ENCODE data around the gene PIP4K2C.

PIP4K2C gene

DNA sequence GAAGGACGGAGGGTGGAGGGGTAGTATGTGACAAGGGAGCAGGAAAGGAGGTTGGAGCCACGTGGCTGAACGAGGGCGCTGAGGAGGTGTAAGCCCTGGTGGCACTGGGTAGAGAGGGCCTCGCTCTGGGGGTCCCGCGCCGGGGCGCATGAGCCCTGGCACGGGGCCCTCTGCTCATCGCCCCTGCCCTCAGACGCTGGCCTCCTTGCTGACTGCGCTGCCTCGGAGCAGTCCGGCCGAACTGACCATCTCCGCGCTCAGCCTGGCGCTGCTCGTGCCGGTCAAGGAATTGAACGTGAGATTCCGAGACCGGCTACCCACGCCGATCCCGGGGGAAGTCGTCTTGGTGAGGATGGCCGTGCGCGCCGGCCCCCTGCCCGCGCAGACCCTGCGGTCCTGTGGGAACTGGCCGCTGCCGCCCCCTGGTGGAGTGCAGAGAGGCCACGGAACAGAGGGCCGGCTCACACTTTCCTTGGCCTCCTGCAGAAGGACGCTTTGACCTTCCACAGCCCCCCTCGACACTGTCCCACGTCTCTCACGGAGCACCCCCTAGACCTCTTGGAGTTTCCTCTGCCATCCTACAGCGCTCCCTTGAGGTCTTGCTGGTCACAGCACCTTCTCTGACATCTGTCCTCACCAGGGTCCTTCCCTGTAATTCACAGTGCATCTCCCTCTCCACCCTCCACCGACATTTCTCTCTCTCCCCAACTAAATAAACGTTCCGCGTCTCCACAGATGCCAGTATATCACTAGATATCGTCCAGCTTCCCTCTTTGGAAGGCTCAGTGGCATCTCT lies 30.7 kb downstream of the PIP4K2C start:
- DNase-seq (ENCODE audit: low spot score) = peak; percentile 62

DNA sequence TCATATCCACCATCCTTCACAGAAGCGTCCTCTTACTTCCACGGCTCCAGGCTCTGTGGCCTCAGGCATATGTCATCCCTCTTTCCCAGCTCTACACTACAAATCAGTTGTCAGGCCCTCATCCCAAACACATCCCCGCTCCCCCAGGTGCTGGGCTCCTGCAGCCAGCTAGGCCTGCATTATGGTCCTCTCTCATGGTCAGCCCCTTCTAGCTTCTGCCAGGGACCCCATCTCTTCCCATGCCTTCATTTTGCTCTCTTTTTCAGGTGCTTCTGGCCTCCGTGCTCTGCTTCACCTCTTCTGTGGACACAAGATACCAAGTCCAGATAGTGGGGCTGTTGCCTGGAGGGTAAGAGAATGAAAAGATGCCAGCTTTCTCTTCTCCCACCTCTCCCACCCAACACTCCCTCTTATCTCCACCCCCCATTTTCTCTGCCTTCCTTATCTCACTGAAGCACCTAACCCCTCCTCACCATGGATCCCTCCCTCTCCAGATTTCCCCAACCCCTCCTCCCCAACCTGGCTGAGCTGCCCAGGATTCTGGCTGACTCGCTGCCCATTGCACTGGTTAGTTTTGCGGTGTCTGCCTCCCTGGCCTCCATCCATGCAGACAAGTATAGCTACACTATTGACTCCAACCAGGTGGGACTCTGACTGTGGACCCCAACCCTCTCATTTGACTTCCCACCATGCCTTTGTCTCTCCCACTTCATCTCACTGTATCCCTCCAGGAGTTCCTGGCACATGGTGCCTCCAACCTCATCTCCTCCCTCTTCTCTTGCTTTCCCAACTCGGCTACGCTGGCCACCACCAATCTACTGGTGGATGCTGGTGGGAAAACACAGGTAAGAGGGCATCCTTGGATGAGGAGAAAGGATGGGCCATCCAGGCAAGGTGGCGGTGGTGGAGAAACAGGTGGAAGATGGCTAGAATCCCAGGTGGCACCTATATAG lies 31.6 kb downstream of the PIP4K2C start:
- peak; percentile 1 for DNase-seq (ENCODE audit: low spot score)

DNA sequence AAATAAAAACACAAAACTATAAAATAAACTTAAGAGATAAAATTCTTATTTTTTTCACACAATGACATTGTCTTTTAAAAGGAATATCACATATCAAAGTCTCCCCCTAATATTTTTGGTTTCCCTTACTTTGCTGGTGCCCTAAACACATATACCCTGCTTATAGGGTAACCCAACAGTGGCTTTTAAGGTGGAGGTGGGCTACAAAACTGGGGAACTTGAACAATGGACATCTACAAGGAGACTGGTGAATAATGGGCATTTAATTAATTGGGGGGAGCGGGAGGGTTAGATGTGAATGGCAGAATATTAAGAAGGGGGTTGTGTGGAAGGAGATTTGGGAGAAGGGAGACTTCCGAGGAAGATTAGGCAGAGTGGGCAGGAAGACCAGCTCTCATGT lies 32.4 kb downstream of the PIP4K2C start:
- no peak for DNase-seq (ENCODE audit: low spot score)

DNA sequence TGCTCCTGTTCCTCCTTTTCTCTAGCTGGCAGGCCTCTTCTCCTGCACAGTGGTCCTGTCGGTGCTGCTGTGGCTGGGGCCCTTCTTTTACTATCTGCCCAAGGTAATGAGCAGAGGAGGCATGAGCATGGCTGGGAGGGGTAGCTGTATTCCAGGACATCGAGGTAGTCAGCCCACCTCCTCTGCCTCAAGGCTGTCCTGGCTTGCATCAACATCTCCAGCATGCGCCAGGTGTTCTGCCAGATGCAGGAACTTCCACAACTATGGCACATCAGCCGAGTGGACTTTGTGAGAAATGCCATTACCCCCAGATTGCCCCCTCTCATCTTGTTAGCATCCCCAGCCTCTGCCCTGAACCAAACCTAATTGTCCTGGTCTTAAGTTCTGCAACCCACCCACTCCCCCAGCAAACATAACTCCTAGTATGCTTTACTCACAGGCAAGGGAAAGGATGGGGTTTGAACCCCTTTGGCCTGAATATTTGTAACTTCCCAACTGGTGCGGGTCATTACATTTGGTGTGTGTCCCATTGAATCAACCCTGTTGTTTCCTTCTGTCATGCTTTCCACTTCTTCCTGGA lies 32.9 kb downstream of the PIP4K2C start:
- no peak for DNase-seq (ENCODE audit: low spot score)

DNA sequence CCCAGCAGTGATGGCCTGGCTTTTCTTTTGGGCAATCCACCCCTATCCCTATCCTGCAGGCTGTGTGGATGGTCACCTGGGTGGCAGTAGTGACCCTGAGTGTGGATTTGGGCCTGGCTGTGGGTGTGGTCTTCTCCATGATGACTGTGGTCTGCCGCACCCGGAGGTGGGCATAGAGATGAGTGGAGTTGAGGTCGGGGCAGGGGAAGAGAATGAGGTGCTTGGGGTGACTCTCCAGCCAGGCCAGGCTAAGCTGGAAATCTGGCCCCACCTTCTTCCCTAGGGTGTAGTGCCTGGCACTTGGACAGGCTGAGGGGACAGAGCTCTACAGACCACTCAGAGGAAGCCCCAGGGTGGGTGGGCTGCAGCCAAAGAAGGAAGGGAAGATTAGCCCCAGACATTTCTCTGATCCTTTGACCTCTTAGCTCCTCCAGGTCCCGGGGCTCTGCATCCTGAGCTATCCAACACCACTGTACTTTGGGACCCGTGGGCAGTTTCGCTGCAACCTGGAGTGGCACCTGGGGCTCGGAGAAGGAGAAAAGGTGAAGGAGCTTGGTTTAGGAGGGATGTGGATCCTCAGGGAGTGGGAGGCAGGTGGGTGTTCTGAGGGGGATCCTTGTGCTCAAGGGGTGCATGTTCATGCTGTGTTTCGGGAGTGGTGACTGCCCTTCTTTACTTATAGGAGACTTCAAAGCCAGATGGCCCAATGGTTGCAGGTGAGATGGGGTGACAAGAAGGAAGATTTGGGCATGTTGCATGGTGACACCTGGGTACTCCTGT lies 33.6 kb downstream of the PIP4K2C start:
- DNase-seq (ENCODE audit: low spot score) = no peak

DNA sequence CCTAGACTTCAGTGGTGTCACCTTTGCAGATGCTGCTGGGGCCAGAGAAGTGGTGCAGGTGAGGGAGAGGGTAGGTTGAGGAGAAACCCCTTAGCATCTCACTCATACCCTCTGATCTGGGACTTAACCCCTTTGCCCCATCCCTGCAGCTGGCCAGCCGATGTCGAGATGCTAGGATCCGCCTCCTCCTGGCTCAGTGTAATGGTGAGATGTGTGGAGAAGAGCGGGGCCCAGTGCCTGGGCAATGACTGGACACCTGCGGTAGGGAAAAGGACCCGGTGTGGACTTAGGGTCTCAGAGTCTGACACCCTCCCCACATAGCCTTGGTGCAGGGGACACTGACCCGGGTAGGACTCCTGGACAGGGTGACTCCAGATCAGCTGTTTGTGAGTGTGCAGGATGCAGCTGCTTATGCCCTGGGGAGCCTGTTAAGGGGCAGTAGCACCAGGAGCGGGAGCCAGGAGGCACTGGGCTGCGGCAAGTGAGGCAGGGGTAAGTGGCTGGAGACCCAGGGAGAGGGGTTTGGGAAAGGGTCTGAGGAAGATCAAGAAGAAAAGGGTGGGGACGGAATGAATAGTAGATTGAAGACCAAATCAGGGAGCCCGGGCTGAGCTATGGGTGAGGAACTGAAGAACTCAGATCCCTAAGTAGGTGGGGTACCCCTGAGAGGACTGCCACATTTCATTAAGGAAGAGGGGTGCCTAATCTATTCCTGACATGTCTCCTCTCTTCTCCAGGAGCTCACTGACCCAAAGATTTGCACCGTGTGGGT lies 34.5 kb downstream of the PIP4K2C start:
- peak; percentile 1 for DNase-seq (ENCODE audit: low spot score)

DNA sequence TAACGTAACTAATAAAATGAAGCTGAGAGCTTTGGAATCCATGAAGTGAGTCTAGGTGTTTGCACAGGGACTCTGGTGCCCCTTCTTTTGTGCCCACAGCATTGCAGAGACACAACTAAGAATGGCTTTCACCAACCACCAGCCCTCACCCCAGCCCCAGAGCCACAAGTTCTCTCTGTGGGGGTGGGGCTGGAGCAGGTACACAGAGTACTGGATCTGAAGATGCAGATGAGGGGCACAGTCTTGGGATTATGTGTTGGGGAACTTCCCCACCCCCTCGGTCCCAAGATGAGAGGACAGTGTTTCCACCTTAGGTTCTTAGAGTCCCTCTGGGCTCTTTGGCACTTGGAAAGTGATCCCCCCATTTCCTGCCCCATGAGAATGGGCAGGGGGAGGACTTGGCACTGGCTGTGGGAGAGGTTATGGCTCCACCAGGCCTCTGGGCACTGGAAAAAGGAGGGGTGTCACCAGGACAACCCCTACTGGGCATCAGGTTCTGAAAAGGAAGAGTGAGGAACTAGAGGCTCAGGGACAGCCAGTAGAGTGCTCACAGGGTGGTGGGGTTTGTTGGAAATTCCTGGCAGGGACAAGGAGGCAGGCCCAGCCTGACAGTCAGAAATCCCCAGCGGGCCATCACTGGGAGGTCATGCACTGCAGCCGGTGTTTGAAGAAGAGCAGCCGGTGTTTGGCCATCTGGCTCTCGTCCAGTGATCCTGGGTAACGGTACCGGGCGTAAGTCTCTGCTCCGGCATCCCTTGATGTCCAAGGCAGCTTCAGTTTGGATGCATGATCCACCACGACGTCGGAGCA lies 35.3 kb downstream of the PIP4K2C start:
- DNase-seq (ENCODE audit: low spot score) = peak; percentile 1

DNA sequence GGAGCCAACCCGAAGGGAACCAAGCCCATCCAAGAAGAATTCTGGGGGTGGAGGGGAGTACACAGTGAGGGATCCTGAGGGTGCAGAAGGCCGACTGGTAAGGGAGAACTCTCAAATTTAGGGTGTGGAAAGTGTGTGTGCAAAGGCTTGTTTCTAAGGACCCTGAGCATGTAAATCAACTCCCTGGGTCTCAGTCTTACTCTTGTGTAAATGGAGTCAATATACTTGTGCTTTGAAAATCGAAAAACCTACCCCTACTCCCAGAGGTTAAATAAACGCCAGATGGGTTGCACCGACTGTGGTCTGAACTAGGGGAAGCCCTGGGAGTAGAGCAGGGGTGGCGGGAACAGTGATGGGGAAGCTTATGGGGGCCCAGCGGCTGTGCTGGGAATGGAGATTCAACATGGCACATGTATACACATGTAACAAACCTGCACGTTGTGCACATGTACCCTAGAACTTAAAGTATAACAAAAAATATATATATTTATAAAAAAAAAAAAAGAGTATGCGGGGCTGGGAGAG lies 36.0 kb downstream of the PIP4K2C start:
- peak; percentile 1 for DNase-seq (ENCODE audit: low spot score)

DNA sequence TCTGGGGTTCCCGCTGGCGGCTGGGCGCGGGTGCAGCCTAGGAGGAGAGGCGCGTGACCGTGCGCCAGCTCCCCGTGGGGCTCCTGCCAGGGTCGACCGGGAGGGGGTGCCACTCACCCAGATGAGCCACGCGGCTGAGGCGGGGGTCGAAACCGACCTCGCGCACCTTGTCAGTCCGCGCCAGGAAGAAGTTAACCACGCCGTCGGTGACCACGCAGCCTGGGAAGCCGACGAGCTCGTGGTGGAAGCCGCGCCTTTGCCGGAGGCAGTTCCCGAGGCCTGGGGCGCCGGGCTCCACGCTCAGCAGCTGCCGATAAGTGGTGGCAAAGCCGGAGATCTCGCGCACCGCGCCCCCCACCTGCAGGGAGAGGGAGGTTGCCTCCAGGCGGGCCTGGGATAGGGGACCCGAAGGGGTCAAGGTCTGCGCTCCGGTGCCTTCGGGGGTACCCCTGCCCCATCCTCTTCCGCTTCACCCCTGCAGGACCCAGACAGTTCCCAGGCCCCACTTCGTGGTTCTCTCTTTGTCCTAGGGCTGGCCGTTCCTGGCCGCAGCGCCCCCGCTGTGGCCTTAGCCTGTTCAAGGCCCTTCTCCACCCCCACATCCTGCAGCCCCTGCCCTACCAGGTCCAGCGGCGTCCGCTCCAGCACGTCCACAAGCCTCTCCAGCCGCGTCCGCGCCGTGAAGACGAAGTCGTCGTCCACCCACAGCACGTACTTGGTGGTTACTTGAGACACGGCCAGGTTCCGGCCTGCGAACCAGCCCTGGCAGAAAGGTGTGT lies 36.7 kb downstream of the PIP4K2C start:
- peak; percentile 16 for DNase-seq (ENCODE audit: low spot score)

DNA sequence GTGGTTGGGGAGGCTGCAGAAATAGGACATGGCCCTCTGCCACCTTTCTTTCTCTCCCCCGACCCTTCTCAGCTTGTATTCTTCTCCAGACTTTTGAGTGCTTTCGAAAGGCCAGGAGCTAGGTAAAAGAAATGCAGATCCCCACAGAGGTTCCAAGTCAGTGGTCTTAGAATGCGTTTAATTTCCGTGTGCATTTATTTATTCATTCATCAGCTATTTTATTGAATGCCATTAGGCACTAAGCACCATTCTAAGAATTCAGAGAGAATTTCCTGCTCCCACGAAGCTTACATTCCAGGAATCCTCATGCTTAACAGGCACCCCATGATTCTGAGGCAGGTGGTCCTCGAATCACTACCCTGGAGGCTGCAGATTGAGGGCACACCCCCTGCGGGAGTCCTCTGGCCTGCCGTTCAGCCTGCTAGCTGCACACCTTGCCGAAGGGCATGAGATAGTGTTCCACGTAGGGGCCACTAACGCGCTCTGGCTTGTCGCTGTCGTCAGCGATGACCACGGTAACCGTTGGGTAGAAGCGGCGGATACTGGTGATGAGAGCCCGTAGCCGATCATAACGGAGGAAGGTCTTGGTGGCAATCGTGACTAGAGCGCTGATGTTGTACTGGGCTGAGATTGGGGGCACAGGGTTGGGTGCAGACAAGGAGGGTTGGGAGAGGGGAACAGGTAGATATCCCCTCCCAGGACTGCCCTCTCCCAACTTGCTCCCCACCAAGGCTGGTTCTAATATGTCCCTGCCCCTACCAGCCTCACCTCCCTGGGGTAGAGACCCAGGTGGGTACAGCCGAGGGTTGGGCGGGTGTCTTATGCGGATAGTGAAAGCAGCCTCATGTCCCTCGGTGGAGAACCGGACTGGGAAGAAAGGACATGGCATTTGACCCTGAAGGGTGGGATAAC lies 37.5 kb downstream of the PIP4K2C start:
- no peak for DNase-seq (ENCODE audit: low spot score)

DNA sequence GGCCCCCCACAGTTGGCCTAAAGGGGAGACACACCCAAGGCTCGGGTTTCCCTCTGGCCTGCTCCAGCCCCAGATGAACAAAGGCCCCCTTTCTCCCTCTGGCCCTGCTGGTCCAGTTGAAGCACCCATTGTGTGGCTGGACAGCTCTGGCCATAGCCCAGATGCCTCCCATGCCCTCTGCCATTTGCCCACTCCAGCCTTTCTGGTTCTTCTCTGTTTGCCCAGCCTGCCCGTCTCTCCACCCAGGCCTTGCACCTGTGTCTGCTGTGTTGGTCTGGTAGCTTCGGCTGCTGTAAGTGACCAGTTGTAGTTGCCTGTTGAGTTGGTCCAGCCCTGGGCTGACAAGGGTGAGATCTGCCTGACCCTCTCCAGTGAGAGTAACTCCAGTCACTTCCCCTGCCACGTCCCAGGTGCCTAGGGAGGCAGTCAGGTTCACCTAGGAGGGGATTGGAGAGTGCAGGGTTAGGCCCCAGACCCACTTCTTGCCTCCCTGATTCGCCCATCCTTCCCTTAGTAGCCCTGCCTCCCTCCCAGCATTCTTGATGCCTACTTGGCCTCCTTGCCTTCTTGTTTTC lies 39.0 kb downstream of the PIP4K2C start:
- DNase-seq (ENCODE audit: low spot score) = peak; percentile 79

DNA sequence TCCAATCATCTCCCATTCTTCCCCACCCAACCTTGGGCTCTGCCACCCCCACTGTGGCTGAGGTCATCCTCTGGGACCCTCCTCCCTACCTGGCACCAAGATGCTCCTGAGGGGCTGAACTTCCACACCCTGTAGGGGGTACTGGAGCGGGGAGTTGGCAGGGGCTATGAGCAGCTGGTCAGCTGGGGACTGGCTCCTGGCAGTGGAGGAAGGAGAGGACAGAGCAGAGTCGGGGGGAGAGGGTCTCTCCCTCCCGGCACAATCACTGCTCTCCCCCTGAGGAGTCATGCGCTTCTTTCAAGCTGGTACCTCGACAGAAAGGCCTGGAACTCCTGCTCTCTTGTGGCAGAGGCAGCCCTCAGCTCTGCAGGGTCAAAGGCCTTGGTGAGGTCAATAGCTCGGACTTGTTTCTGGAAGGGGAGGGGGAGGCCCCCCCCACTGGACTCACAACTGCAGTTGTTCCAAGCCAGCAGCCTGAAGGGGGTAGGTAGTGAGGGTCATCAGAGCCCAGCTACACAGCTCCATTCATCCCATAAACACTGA lies 40.0 kb downstream of the PIP4K2C start:
- no peak for DNase-seq (ENCODE audit: low spot score)

DNA sequence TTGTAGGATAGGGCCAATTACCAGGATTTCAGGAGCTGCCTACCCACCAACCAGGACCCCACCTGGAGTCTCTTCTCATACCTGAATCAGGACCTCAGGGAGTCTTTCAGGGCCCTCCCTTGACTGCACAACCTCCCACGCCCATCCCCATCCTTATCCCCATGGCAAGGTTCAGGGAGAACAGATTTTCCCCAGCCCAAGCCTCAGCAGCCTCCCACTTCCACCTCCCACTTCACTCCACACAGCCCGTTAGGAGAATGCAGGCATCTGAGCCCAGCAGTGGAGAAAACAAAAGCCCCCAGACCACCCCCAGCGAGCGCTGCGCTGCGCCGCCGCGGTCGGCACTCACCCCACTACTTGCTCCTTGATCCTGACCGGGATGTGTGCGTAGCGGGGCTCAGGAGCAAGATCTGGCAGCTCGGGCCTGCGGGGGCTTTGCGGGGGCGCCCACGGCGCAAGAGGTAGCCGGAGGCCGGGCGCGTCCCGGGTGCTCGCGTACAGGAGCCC lies 40.6 kb downstream of the PIP4K2C start:
- no peak for DNase-seq (ENCODE audit: low spot score)

DNA sequence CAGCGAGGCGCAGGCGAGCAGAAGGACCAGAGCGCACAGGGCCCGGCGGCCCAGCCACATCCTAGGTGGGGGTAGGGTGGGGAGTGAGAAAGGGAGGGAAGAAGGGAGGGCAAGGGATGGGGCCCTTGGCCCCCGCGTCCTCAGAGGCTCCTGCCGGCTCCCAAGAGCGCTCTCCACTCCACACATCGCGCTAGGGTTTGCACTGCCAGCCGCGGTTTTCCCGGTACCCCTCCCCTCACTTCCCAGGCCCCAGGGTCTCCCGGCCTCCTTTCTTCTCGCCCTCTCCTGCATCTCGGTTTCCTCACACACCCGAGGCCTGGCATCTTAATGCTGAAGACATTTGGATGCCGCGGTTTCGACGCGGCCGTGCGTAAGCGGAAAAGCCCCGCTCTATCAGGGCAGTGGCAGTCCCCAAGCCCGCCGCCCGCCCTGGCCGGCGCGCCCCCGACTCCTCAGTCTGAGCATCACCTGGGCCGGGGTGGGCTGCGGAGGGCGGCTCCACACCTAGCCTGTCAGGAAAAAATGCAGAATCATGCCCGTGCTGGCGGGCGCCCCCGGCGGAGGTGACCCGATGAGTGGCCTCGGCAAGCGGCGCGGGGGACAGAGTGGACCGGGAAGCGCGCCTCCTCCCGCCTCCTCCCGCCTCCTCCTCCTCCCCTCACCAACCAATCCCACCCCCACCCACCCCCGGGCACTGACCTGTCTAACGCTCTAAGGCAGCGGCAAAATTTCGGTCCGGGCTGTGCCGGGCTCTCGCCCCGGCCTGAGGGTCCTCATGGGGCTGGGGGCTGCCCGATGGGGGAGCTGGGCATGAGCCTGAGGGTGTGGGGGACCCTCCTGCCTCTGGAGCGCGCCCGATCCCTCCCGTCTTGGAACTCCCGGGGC lies 41.3 kb downstream of the PIP4K2C start:
- no peak for DNase-seq (ENCODE audit: low spot score)

DNA sequence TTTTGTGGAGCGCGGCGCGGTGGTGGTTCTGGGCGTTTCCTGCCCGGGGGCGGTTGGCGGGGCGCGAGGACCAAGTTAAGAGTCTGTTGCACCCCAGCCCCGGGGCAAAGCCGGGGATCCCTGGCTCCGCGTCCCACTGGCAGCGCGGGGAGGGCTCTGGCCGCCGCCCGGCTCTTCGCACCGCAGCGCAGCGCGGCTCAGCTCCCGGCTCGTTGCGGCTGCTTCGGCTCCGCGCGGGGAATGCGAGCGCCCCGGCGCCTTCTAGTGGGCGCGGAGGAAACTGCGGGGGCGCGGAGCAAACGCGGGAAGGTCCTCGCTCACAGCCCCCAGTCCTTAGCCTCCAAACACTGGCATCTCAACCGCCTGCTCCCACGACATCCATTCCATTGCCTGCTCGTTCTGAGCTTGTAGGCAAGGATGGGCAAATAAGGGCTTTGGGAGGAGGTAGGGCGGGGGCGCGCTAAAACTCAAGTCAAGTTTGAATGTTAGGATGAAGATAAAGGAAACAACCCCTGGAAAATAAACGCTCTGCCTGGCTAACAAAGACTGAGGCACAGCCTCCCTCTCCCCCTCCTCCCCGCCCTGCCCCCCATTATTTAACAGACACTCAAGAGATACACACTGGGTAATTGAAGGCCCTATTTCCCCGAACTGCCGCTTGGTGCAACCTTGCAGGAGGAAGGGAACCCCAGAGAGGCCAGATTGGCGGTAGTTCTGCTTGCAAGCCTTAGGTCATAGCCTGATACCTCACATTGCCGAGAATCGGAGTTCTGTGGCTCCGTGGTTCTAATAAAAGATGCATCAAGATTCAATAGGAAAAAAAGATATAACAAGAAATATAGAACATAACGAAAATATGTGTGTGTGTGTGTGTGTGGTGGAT lies 42.2 kb downstream of the PIP4K2C start, which contains the start of gene B4GALNT1:
Gene B4GALNT1 (minus strand): TSS at position 244 of the 883 bp plus-strand sequence. CDS start 1,069 bp downstream, outside the sequence.
- DNase-seq (ENCODE audit: low spot score) = peak; percentile 64

All from Ammon's horn (tissue), 1 donor.